Testis (tissue), 2 donors: ENCODE data around the gene FSD2.

Experiments used
- CTCF ChIP-seq, 3 experiments: fragments of 450-650 bp in 2 of 3; fragments of 200-600 bp in 1 of 3; sonication (generic) in 1 of 3; IDR thresholded peaks; one replicate each; pipeline ENCODE4 v1.5.1; 2016 to 2019; ENCODE audit warnings: antibody characterized with exemption in 3 of 3, mild to moderate bottlenecking in 2 of 3, moderate library complexity in 1 of 3
- POLR2A ChIP-seq: fragments of 450-650 bp; IDR thresholded peaks from one replicate; pipeline ENCODE4 v1.6.1; 2017; ENCODE audit warnings: antibody characterized with exemption, mild to moderate bottlenecking, moderate library complexity

GRCh38 chr15:82820128-82820527 lies 14.3 kb upstream of the FSD2 start:
- TF ChIP-seq CTCF (IDR thresholded peaks at IDR 0.05) (no peak), POLR2A (no peak)
